CD4-positive, alpha-beta T cell (primary cell): ENCODE results near the gene MB21D2. TPM values are rescaled to one million over a fixed set of nuclear protein-coding genes. Genes with fewer than 3 reads are reported as not detected.

Experiments used
- ATAC-seq: fragments of 200-7000 bp; cut with Tn5 transposase; one replicate; pipeline ENCODE4 v1.10.0; 2022; ENCODE audit warnings: mild to moderate bottlenecking; ENCODE audit not compliant: poor library complexity
- CTCF ChIA-PET: fragments of 350-600 bp; sonication (Branson Sonifier 250); formaldehyde crosslinking; loops from one replicate; lab custom pipeline; 2021; ENCODE audit warnings: antibody characterized with exemption, inconsistent platforms; lab: Charles Lee
- POLR2A ChIA-PET: fragments of 350-600 bp; sonication (Branson Sonifier 250); formaldehyde crosslinking; loops from one replicate; lab custom pipeline; 2021; ENCODE audit warnings: antibody characterized with exemption, inconsistent platforms; lab: Charles Lee
- DNase-seq, 14 experiments: peaks; one replicate each; pipeline ENCODE4 v3.0.0-alpha.2; 2013 to 2020; ENCODE audit warnings: mixed read lengths in 2 of 14
- H3K27ac ChIP-seq, 2 donors: one replicate each; pipeline versions ENCODE4 v1.5.1 to v1.7.0; 2013; ENCODE audit warnings: low read length in 2 of 2, low read depth in 1 of 2, mild to moderate bottlenecking in 1 of 2
- H3K27me3 ChIP-seq, 2 experiments: 1 replicate in 1 of 2; 2 replicates in 1 of 2; pipeline versions ENCODE4 v1.6.1 to v1.7.0; 2013; ENCODE audit warnings: low read length in 2 of 2, control low read depth in 1 of 2, mild to moderate bottlenecking in 1 of 2, moderate library complexity in 1 of 2; ENCODE audit not compliant: insufficient read depth in 2 of 2, control insufficient read depth in 1 of 2
- H3K36me3 ChIP-seq: one replicate; pipeline ENCODE4 v1.6.1; 2013; ENCODE audit warnings: low read length, control low read depth; ENCODE audit not compliant: insufficient read depth
- H3K4me1 ChIP-seq: one replicate; pipeline ENCODE4 v1.6.1; 2013; ENCODE audit warnings: low read length, control low read depth; ENCODE audit not compliant: insufficient read depth
- H3K4me3 ChIP-seq: one replicate; pipeline ENCODE4 v1.5.1; 2013; ENCODE audit warnings: mild to moderate bottlenecking, low read length, moderate library complexity
- H3K9me3 ChIP-seq, 2 experiments: 1 replicate in 1 of 2; 2 replicates in 1 of 2; pipeline versions ENCODE4 v1.6.1 to v1.7.0; 2013; ENCODE audit warnings: low read length in 2 of 2, mild to moderate bottlenecking in 2 of 2, control low read depth in 1 of 2, moderate library complexity in 1 of 2; ENCODE audit not compliant: control insufficient read depth in 1 of 2, insufficient read depth in 1 of 2
- H3K27ac Mint-ChIP-seq: one replicate; pipeline ENCODE4 v1.8.0; 2020; ENCODE audit warnings: mixed read lengths
- H3K27me3 Mint-ChIP-seq: one replicate; pipeline ENCODE4 v1.8.0; 2021; ENCODE audit warnings: mixed read lengths
- H3K36me3 Mint-ChIP-seq: one replicate; pipeline ENCODE4 v1.8.0; 2021; ENCODE audit warnings: low read depth, mixed read lengths
- H3K4me1 Mint-ChIP-seq: one replicate; pipeline ENCODE4 v1.8.0; 2021; ENCODE audit warnings: low read depth, mixed read lengths
- H3K4me3 Mint-ChIP-seq: one replicate; pipeline ENCODE4 v1.8.0; 2020; ENCODE audit warnings: mild to moderate bottlenecking, mixed read lengths
- H3K9me3 Mint-ChIP-seq: one replicate; pipeline ENCODE4 v1.8.0; 2020; ENCODE audit warnings: mixed read lengths
- CTCF ChIP-seq: fragments of 200-600 bp; IDR thresholded peaks from one replicate; pipeline ENCODE4 v1.8.0; 2022; ENCODE audit warnings: antibody characterized with exemption, mild to moderate bottlenecking
- intact Hi-C, 2 experiments: fragments of 100-400 bp; cut with DNase I in 1 of 2; cut with micrococcal nuclease in 1 of 2; formaldehyde crosslinking; loops; one replicate each; pipeline versions ENCODE4 v1.15.1 to v1.9.0; 2023 to 2025; cut with DNase I, micrococcal nuclease
- total RNA-seq, 174 experiments: library from RNA in 2 of 174; stranded (reverse) in 2 of 174; gene quantifications; one replicate each; pipeline ENCODE4 v1.2.3 and lab custom pipeline; 2021 to 2026

Gene MB21D2
- total RNA-seq, 2 experiments from 2014 or later: 0.77 to 0.78 TPM

DNA sequence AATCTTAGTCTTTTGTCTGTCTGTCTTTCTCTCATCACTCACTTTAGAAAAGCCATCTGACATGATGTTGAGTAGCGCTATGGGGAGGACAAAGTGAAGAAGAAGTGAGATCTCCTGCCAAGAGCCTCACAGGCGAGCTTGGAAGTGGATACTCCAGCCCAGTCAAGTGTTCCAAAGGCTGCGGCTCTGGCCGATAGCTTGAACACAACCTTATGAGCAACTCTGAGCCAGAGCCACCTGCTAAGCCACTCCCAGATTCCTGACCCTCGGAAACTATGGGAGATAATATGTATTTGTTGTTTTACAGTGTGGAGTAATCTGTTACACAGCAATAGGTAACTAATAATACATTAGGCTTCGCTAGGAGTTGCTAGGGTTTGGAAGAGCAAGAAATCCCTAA is 76.2 kb downstream of the MB21D2 start:
- no peak overlapping the region for H3K27ac Mint-ChIP-seq
- POLR2A ChIA-PET: interaction anchor here (1.2 kb wide), 1 partner anchor 19 kb away, joined by 3 read pairs; no protein-coding TSS in a partner anchor

DNA sequence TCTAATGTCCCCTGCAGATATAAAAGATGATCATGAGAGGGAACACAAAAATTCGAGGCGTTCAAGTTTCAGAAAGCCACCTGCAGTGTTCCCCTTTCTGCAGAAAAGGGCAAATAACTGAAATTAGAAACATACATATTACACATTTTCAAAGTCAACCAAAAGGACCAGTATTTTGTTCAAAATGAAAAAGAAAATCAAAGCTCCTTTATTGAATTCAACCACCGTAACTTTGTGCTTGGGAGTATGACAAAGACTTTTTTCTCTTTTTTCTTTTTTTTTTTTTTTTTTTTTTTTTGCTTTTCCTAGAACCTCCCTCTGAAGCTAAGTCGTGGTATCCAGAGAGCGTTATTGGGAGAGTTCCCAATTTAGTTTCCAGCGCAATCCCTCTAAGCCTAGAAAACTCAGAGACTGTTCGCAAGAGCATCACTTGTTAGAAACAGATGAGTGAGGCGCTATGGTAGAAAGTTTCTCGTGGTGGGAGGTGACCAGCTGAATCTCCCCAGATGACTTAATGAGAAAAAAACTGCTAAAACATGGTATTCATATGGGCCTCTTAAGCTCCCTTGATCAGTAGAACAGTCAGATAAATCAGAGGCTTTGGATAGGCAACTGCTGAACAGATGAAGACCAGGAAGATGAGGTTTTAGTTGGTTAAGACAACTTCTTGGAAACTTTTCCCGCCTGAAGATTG is 77.4 kb downstream of the MB21D2 start:
- no peaks in the 10 kb centered on the region for H3K27me3 Mint-ChIP-seq
- H3K27me3 ChIP-seq: no peaks in the 10 kb centered on the region
- peaks cover 11% of the 10 kb centered on the region for H3K4me1 ChIP-seq
- TF ChIP-seq CTCF: no peak
- no peak overlapping the region for H3K27ac Mint-ChIP-seq
- H3K4me1 Mint-ChIP-seq: no peaks in the 10 kb centered on the region
- H3K9me3 Mint-ChIP-seq: no peaks in the 10 kb centered on the region
- CTCF ChIA-PET: interaction anchor here (0.6 to 1.3 kb wide), 2 partner anchors 45 to 68 kb away, joined by 3 read pairs; no protein-coding TSS in a partner anchor
- POLR2A ChIA-PET: interaction anchor here (0.6 kb wide), 1 partner anchor 113 kb away, joined by 3 read pairs; no protein-coding TSS in a partner anchor
- H3K36me3 ChIP-seq: no peaks in the 10 kb centered on the region
- no peaks in the 10 kb centered on the region for H3K9me3 ChIP-seq
- intact Hi-C loops: no loop called here
- no peak overlapping the region for H3K4me3 ChIP-seq
- DNase-seq (no peak), ATAC-seq (no peak)
- no peak overlapping the region for H3K4me3 Mint-ChIP-seq
- H3K27ac ChIP-seq: no peak overlapping the region
- no peaks in the 10 kb centered on the region for H3K36me3 Mint-ChIP-seq

More for the DNA sequence above, 76.2 kb downstream of the MB21D2 start:
- CTCF ChIA-PET: no interaction called here
- no peaks in the 10 kb centered on the region for H3K9me3 Mint-ChIP-seq
- no peaks in the 10 kb centered on the region for H3K36me3 Mint-ChIP-seq
- TF ChIP-seq CTCF: no peak
- no peaks in the 10 kb centered on the region for H3K4me1 Mint-ChIP-seq
- H3K27me3 Mint-ChIP-seq: no peaks in the 10 kb centered on the region
- Histone ChIP-seq H3K27me3 (no peaks in the 10 kb centered on the region), H3K4me1 (peaks cover 9% of the 10 kb centered on the region), H3K9me3 (no peaks in the 10 kb centered on the region), H3K4me3 (no peak overlapping the region), H3K27ac (no peak overlapping the region), H3K36me3 (no peaks in the 10 kb centered on the region)
- intact Hi-C loops: no loop called here
- no peak overlapping the region for H3K4me3 Mint-ChIP-seq
- DNase-seq (no peak), ATAC-seq (no peak)

DNA sequence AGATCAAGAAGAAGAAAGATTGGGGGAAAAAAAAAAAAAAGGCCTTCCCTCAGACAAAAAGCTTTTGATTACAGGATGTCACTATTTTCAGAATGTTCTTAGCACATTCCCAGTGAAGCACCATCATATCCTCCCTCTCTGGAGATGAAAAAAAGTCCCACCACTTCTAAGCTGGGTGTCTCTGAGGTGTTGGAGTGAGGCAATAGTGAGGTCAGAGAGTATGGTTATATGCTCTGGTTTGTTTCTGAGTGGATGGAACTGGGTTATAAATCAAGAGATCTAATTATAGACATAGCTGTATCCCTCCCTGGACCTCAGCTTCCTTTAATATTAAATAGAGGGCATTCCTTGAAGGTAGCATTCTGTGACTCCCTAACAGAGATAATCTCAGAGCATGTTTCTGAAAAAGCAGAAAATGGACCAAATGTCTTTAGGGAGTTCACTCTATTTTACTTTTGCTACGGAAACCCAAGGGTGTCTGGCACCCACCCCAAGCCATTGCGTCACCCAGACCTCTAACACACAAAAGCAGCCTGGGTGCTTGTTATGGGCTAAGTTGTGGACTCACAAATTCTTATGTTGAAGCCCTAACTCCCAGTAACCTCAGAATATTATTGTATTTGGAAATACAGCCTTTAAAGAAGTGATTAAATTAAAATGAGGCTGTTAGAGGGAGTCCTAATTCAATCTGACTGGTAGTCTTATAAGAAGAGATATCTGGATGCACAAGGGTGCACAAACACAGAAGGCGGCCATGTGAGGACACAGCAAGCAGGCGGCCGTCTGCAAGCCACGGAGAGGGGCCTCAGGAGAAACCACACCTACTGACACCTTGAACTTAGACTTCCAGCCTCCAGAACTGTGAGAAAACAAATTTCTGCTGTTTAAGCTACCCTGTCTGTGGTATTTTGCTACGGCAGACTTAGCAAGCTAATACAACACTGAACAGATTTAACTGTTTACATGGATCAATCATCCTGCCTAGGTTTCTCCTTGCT is 81.5 kb downstream of the MB21D2 start:
- Mint-ChIP-seq H3K27me3 (no peaks in the 10 kb centered on the region), H3K4me1 (no peaks in the 10 kb centered on the region), H3K27ac (no peak overlapping the region), H3K36me3 (no peaks in the 10 kb centered on the region), H3K4me3 (no peak overlapping the region), H3K9me3 (no peaks in the 10 kb centered on the region)
- TF ChIP-seq CTCF: no peak
- ATAC-seq (no peak), DNase-seq (peak in 1 of 14 experiments; percentile 10)
- H3K4me3 ChIP-seq: no peak overlapping the region
- no peaks in the 10 kb centered on the region for H3K36me3 ChIP-seq
- no peak overlapping the region for H3K27ac ChIP-seq
- no peaks in the 10 kb centered on the region for H3K27me3 ChIP-seq
- POLR2A ChIA-PET: no interaction called here
- CTCF ChIA-PET: no interaction called here
- intact Hi-C loops: no loop called here
- H3K9me3 ChIP-seq: no peaks in the 10 kb centered on the region
- H3K4me1 ChIP-seq: peaks cover 11% of the 10 kb centered on the region
